GM23338 (cell line): ENCODE measurements around the gene GTF3C1. TPM values are rescaled to one million over a fixed set of nuclear protein-coding genes. Genes with fewer than 3 reads are reported as not detected.

ENCODE experiments used
- CREB1 ChIP-seq: fragments of 250-450 bp; sonication (Bioruptor Pico); IDR thresholded peaks from 2 replicates; pipeline ENCODE4 v1.5.0; 2020; ENCODE audit warnings: low read depth, mild to moderate bottlenecking, moderate library complexity
- EZH2 ChIP-seq: fragments of 200-600 bp; sonication (generic); IDR thresholded peaks from one replicate; pipeline ENCODE4 v1.8.0; 2017; ENCODE audit warnings: antibody characterized with exemption, mild to moderate bottlenecking, low read depth; ENCODE audit not compliant: unreplicated experiment
- EZH2phosphoT487 ChIP-seq: fragments of 200-600 bp; sonication (generic); IDR thresholded peaks from one replicate; pipeline ENCODE4 v1.8.1; 2018; ENCODE audit warnings: antibody characterized with exemption; ENCODE audit not compliant: unreplicated experiment
- JUNB ChIP-seq: IDR thresholded peaks from one replicate; pipeline ENCODE4 v1.6.1; 2016; ENCODE audit warnings: antibody characterized with exemption; ENCODE audit not compliant: unreplicated experiment
- NANOG ChIP-seq: IDR thresholded peaks from 2 replicates; pipeline ENCODE4 v1.6.1; 2016; ENCODE audit warnings: antibody characterized with exemption, borderline replicate concordance
- POLR2AphosphoS5 ChIP-seq: IDR thresholded peaks from 2 replicates; pipeline ENCODE4 v1.6.1; 2016; ENCODE audit warnings: antibody characterized with exemption, low read depth
- REST ChIP-seq: IDR thresholded peaks from one replicate; pipeline ENCODE4 v1.6.1; 2018; ENCODE audit warnings: antibody characterized with exemption; ENCODE audit not compliant: unreplicated experiment
- STAT1 ChIP-seq: IDR thresholded peaks from one replicate; pipeline ENCODE4 v1.6.1; 2016; ENCODE audit warnings: antibody characterized with exemption; ENCODE audit not compliant: unreplicated experiment
- ZNF114 ChIP-seq: fragments of 250-450 bp; sonication (Bioruptor Pico); IDR thresholded peaks from 2 replicates; pipeline ENCODE4 v1.5.0; 2020; ENCODE audit warnings: mild to moderate bottlenecking, moderate library complexity
- ZNF331 ChIP-seq: fragments of 250-450 bp; sonication (Bioruptor Pico); IDR thresholded peaks from 2 replicates; pipeline ENCODE4 v1.5.0; 2020; ENCODE audit warnings: low read depth, mild to moderate bottlenecking, moderate library complexity
- polyA plus RNA-seq: library from polyadenylated mRNA; unstranded; fragments of >200 nt; fragmentation: Nextera tagmentation; extraction: Ambion mirVana; gene quantifications from 2 replicates; pipeline ENCODE4 v1.2.1, GENCODE V29; 2016
- total RNA-seq: library from RNA; depleted of rRNA; stranded (reverse); fragments of >200 nt; shearing (Covaris generic); gene quantifications from 2 replicates; pipeline ENCODE4 v1.2.3, GENCODE V29; 2014
- TF ChIP-seq, protein P1 (sequence below): fragments of 250-450 bp; sonication (Bioruptor Pico); IDR thresholded peaks from 2 replicates; pipeline ENCODE4 v1.5.0; 2020; ENCODE audit warnings: mild to moderate bottlenecking, moderate library complexity
- TF ChIP-seq, protein P2 (sequence below): IDR thresholded peaks from 2 replicates; pipeline ENCODE4 v1.6.1; 2016; ENCODE audit warnings: antibody characterized with exemption

GTF3C1 gene
- total and polyA plus RNA-seq, 2 experiments from 2014 or later = 78.5 to 138 TPM

DNA sequence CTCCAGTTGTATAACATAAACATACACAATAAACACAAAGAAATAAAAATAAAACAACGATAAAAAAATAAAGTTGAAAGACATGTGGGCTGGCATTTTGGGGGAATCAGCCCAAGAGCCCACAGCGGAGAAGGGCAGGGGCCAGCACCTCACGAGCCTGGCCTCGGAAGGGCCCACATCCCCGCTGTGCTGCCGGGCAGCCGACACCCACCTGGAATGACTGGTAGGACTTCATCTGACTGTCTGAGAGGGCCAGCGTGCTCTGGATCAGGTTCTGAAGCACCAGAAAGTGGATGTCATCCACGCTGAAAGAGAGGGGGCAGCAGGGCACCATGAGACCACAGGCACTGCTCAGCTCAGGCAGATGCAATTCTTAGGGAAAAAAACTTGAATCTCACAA is 73.5 kb downstream of the GTF3C1 start (continued):
- TF ChIP-seq, protein P1, sequence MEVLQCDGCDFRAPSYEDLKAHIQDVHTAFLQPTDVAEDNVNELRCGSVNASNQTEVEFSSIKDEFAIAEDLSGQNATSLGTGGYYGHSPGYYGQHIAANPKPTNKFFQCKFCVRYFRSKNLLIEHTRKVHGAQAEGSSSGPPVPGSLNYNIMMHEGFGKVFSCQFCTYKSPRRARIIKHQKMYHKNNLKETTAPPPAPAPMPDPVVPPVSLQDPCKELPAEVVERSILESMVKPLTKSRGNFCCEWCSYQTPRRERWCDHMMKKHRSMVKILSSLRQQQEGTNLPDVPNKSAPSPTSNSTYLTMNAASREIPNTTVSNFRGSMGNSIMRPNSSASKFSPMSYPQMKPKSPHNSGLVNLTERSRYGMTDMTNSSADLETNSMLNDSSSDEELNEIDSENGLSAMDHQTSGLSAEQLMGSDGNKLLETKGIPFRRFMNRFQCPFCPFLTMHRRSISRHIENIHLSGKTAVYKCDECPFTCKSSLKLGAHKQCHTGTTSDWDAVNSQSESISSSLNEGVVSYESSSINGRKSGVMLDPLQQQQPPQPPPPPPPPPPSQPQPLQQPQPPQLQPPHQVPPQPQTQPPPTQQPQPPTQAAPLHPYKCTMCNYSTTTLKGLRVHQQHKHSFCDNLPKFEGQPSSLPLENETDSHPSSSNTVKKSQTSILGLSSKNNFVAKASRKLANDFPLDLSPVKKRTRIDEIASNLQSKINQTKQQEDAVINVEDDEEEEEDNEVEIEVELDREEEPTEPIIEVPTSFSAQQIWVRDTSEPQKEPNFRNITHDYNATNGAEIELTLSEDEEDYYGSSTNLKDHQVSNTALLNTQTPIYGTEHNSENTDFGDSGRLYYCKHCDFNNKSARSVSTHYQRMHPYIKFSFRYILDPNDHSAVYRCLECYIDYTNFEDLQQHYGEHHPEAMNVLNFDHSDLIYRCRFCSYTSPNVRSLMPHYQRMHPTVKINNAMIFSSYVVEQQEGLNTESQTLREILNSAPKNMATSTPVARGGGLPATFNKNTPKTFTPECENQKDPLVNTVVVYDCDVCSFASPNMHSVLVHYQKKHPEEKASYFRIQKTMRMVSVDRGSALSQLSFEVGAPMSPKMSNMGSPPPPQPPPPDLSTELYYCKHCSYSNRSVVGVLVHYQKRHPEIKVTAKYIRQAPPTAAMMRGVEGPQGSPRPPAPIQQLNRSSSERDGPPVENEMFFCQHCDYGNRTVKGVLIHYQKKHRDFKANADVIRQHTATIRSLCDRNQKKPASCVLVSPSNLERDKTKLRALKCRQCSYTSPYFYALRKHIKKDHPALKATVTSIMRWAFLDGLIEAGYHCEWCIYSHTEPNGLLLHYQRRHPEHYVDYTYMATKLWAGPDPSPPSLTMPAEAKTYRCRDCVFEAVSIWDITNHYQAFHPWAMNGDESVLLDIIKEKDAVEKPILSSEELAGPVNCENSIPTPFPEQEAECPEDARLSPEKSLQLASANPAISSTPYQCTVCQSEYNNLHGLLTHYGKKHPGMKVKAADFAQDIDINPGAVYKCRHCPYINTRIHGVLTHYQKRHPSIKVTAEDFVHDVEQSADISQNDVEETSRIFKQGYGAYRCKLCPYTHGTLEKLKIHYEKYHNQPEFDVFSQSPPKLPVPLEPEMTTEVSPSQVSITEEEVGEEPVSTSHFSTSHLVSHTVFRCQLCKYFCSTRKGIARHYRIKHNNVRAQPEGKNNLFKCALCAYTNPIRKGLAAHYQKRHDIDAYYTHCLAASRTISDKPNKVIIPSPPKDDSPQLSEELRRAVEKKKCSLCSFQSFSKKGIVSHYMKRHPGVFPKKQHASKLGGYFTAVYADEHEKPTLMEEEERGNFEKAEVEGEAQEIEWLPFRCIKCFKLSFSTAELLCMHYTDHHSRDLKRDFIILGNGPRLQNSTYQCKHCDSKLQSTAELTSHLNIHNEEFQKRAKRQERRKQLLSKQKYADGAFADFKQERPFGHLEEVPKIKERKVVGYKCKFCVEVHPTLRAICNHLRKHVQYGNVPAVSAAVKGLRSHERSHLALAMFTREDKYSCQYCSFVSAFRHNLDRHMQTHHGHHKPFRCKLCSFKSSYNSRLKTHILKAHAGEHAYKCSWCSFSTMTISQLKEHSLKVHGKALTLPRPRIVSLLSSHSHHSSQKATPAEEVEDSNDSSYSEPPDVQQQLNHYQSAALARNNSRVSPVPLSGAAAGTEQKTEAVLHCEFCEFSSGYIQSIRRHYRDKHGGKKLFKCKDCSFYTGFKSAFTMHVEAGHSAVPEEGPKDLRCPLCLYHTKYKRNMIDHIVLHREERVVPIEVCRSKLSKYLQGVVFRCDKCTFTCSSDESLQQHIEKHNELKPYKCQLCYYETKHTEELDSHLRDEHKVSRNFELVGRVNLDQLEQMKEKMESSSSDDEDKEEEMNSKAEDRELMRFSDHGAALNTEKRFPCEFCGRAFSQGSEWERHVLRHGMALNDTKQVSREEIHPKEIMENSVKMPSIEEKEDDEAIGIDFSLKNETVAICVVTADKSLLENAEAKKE (CRISPR knock-in tag) = no peak
- TF ChIP-seq JUNB (no peak), EZH2 (no peak), EZH2phosphoT487 (no peak), NANOG (no peak), REST (no peak), ZNF114 (CRISPR knock-in tag) (no peak), CREB1 (CRISPR knock-in tag) (no peak), ZNF331 (CRISPR knock-in tag) (no peak), POLR2AphosphoS5 (no peak), STAT1 (no peak)
- TF ChIP-seq, protein P2, sequence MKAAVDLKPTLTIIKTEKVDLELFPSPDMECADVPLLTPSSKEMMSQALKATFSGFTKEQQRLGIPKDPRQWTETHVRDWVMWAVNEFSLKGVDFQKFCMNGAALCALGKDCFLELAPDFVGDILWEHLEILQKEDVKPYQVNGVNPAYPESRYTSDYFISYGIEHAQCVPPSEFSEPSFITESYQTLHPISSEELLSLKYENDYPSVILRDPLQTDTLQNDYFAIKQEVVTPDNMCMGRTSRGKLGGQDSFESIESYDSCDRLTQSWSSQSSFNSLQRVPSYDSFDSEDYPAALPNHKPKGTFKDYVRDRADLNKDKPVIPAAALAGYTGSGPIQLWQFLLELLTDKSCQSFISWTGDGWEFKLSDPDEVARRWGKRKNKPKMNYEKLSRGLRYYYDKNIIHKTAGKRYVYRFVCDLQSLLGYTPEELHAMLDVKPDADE = no peak
